Large intestine (tissue), 3 donors: Measurements from ENCODE around the gene SEPTIN14. TPM values are rescaled to one million over a fixed set of nuclear protein-coding genes. Genes with fewer than 3 reads are reported as not detected.
"Not testable (repeated sequence)": the region's sequence is repeated elsewhere in the genome, so short reads cannot be mapped to it uniquely, and the experiment has no call there.

Experiments
- DNase-seq, 2 donors: peaks; one replicate each; pipeline versions ENCODE4 v3.0.0 to v3.0.0-alpha.2; 2013
- H3K27ac ChIP-seq: one replicate; pipeline ENCODE4 v1.5.1; 2013; ENCODE audit warnings: low read length
- H3K27me3 ChIP-seq: 2 replicates; pipeline ENCODE4 v1.6.1; 2013; ENCODE audit warnings: low read length; ENCODE audit not compliant: control insufficient read depth, insufficient read depth
- H3K36me3 ChIP-seq: 2 replicates; pipeline ENCODE4 v1.6.1; 2013; ENCODE audit warnings: low read length; ENCODE audit not compliant: control insufficient read depth, insufficient read depth
- H3K4me1 ChIP-seq: one replicate; pipeline ENCODE4 v1.6.1; 2013; ENCODE audit warnings: low read length; ENCODE audit not compliant: control insufficient read depth, insufficient read depth
- H3K4me3 ChIP-seq: one replicate; pipeline ENCODE4 v1.5.1; 2013; ENCODE audit warnings: low read length
- H3K9me3 ChIP-seq: one replicate; pipeline ENCODE4 v1.6.1; 2013; ENCODE audit warnings: mild to moderate bottlenecking, low read depth, low read length, moderate library complexity; ENCODE audit not compliant: control insufficient read depth
- WGBS: methylation state at CpG from one replicate; pipeline ENCODE4 v1.1.5; 2013; ENCODE audit warnings: low lambda C conversion rate; ENCODE audit not compliant: insufficient coverage; 5-methylcytosine and 5-hydroxymethylcytosine counted together
- polyA plus RNA-seq: library from polyadenylated mRNA; unstranded; fragments of 120-200 nt; gene quantifications from one replicate; pipeline ENCODE4 v1.2.1, GENCODE V29; 2013

SEPTIN14 gene
- polyA plus RNA-seq, 1 donor, result not detected

DNA sequence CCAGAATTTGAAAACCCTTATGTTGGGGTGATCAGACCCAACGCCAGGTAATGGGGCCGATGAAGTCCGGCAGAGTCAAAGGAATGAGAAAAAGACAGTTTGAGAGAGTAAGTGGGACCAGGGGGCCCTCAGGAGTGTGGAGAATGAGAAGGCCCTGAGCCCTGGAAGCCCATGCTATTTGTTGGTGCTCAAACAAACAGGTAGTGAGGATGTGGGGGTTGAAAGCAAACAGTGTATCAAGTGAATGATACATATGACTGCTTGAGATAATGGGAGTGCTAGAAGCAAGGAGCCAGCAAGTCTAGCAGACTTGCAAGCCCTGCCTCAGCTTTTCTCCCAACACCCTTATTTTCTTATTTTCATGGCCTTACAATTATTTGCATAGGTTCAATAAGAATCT, 11.2 kb upstream of the SEPTIN14 start:
- Histone ChIP-seq H3K4me3 (no peak overlapping the region), H3K27me3 (no peaks in the 10 kb centered on the region)
- 100% methylated on average over 1 of the region's 3 CpGs for WGBS

DNA sequence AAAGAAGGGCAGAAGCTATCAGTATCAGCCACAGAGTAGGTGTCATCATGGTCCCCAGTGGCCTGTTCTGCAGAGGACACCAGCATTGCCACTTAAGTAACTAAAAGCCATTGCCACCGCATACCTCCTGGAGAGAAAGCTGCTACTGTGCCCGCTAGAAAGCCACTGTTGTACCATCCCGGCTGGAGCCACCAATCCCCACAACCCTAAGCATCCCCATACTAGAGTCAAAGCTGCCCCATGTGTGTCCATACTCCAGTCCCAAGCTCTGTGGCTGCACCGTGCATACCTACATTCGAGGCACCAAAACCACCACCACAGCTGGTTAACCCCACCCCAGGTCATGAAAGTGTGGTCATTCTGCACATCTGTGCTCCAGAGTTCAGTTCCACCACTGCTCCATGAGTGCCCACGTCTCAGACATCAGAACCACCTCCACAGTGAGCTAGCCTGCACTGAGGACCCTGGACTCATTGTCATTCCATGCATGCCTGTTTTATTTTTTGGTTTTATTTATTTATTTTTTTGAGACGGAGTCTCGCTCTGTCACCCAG, 9.5 kb upstream of the SEPTIN14 start:
- H3K27ac ChIP-seq, result no peak overlapping the region
- no CpG with 5 or more reads among the region's 8 CpGs for WGBS
- H3K4me3 ChIP-seq, result no peak overlapping the region
- H3K4me1 ChIP-seq, result no peaks in the 10 kb centered on the region
- no peak for DNase-seq
- no peaks in the 10 kb centered on the region for H3K9me3 ChIP-seq
- H3K27me3 ChIP-seq, result no peaks in the 10 kb centered on the region
- no peaks in the 10 kb centered on the region for H3K36me3 ChIP-seq

More for the DNA sequence above, 11.2 kb upstream of the SEPTIN14 start:
- no peaks in the 10 kb centered on the region for H3K4me1 ChIP-seq
- no peak overlapping the region for H3K27ac ChIP-seq
- no peaks in the 10 kb centered on the region for H3K9me3 ChIP-seq
- no peaks in the 10 kb centered on the region for H3K36me3 ChIP-seq
- no peak for DNase-seq

DNA sequence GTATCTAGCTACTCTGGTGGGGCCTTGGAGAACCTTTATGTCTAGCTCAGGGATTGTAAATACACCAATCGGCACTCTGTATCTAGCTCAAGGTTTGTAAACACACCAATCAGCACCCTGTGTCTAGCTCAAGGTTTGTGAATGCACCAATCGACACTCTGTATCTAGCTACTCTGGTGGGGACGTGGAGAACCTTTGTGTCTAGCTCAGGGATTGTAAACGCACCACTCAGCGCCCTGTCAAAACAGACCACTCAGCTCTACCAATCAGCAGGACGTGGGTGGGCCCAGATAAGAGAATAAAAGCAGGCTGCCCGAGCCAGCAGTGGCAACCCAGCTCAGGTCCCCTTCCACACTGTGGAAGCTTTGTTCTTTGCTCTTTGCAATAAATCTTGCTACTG, 6.4 kb upstream of the SEPTIN14 start:
- H3K4me3 ChIP-seq, DNase-seq, H3K9me3 ChIP-seq, H3K27ac ChIP-seq, H3K36me3 ChIP-seq, H3K4me1 ChIP-seq, H3K27me3 ChIP-seq: not testable (repeated sequence)
- WGBS, result no CpG with 5 or more reads among the region's 7 CpGs

DNA sequence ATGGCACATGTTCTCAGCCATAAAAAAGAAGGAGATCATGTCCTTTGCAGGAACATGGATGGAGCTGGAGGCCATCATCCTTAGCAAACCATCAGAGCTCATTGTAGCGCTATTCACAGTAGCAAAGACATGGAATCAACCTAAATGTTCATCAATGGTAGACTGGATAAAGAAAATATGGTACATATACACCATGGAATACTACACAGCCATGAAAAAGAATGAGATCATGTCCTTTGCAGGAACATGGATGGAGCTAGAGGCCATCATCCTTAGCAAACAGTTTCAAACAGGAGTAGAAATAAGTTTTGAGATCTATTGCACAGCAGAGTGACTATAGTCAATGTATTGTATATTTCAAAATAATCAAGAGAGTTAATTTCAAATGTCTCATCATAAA, 17.4 kb downstream of the SEPTIN14 start:
- not testable (repeated sequence) for H3K4me3 ChIP-seq, H3K27ac ChIP-seq, H3K4me1 ChIP-seq, DNase-seq, H3K9me3 ChIP-seq, H3K27me3 ChIP-seq, H3K36me3 ChIP-seq
- 75% methylated on average over 1 of the region's 1 CpG for WGBS

DNA sequence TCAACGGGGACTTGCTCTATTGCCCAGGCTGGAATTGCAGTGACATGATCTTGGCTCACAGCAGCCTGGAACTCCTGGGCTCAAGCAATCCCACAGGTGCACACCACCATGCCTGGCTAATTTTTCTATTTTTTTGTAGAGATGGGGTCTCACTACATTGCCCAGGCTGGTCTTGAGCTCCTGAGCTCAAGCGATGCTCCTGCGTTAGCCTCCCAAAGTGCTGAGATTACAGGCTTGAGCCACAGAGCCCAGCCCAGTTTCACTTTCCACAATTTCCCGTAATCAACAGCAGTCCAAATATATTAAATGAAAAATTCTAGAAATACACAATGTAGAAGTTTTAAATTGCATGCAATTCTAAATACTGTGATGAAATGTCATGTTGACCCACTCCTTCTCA, 24.0 kb downstream of the SEPTIN14 start:
- Histone ChIP-seq H3K36me3 (no peaks in the 10 kb centered on the region), H3K4me3 (no peak overlapping the region), H3K9me3 (no peaks in the 10 kb centered on the region), H3K27ac (no peak overlapping the region), H3K27me3 (no peaks in the 10 kb centered on the region), H3K4me1 (no peaks in the 10 kb centered on the region)
- 80% methylated on average over 1 of the region's 4 CpGs for WGBS
- DNase-seq, result no peak

DNA sequence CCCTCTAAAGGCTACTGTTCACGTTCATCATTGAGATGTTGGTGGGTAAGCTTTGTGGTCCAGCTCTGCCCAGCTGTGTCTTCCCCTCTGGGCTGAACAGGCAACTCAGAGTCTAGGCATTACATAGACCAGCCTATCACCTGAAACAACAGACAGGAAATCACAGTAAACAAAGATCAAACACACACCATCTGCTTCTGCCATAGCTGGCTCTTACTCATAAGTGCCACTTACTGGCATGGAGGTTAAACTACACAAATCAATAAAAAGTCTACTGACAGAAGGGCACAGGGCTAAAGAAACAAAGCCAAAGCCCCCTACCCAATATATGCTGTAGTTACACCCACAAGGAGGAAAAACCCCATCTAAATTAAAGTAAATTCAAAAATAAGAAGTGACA, 35.0 kb downstream of the SEPTIN14 start:
- H3K36me3 ChIP-seq, result no peaks in the 10 kb centered on the region
- DNase-seq, result no peak
- no peaks in the 10 kb centered on the region for H3K27me3 ChIP-seq
- no CpG with 5 or more reads among the region's 1 CpG for WGBS
- no peak overlapping the region for H3K27ac ChIP-seq
- H3K9me3 ChIP-seq, result peaks cover 10% of the 10 kb centered on the region
- H3K4me3 ChIP-seq, result no peak overlapping the region
- no peaks in the 10 kb centered on the region for H3K4me1 ChIP-seq

DNA sequence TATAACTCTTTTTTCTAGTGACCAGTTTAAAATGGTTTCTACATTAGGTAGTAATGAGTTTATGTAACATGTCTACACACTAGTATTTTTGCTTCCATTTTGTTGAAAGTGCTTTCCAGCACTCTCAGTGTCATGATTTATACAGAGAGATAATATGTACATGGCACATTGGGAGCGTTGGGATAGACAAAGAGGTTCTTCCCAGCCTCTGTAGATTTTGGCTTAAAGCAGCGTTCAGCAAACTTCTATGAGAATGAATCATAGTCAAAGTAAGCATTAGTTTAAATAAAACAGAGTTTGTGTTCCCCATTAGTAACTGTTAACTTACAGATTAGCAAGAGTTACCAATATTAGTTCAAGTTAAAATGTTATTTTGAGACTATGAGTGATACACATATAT, 43.9 kb downstream of the SEPTIN14 start:
- no peaks in the 10 kb centered on the region for H3K27me3 ChIP-seq
- WGBS, result no CpG with 5 or more reads among the region's 2 CpGs
- H3K9me3 ChIP-seq, result peaks cover 4% of the 10 kb centered on the region
- no peaks in the 10 kb centered on the region for H3K4me1 ChIP-seq
- H3K4me3 ChIP-seq, result no peak overlapping the region
- H3K36me3 ChIP-seq, result no peaks in the 10 kb centered on the region
- H3K27ac ChIP-seq, result no peak overlapping the region
- DNase-seq, result no peak

DNA sequence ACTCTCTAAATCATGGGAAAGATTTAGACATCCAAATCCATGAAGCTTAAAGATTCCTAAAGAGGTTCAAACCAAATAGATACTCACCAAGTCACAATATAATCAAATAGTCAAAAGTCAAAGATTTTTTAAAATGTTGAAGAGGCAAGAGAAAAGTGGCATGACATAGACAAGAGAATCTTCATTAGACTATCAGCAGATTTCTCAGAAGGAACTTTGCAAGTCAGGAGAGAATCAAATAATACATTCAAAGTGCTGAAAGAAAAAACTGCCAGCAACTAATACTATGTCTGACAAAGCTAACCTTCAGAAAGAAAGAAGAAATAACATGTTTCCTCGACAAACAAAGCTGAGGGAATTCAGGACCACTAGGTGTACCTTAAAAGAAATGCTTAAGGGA, 65.3 kb downstream of the SEPTIN14 start:
- H3K9me3 ChIP-seq, H3K27ac ChIP-seq, H3K4me1 ChIP-seq, H3K4me3 ChIP-seq, H3K36me3 ChIP-seq, DNase-seq, H3K27me3 ChIP-seq: not testable (repeated sequence)
- no CpG with 5 or more reads among the region's 1 CpG for WGBS

DNA sequence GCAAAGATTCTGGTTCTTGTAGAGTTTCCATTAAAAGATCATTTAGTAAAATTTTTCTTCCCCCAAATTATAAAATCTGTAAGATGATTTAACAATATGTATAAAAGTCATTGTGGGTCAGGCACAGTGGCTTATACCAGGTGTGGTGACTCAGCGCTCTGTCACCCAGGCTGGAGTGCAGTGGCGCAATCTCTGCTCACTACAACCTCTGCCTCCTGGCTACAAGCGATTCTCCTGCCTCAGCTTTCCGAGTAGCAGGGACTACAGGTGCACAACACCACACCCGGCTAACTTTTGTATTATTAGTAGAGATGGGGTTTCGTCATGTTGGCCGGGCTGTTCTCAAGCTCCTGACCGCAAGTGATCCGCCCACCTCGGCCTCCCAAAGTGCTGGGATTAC, 68.0 kb downstream of the SEPTIN14 start:
- no peaks in the 10 kb centered on the region for H3K36me3 ChIP-seq
- DNase-seq, result no peak
- H3K27me3 ChIP-seq, result no peaks in the 10 kb centered on the region
- no peak overlapping the region for H3K4me3 ChIP-seq
- no peaks in the 10 kb centered on the region for H3K4me1 ChIP-seq
- H3K9me3 ChIP-seq, result peaks cover 10% of the 10 kb centered on the region
- H3K27ac ChIP-seq, result no peak overlapping the region
- 90% methylated on average over 4 of the region's 10 CpGs for WGBS

DNA sequence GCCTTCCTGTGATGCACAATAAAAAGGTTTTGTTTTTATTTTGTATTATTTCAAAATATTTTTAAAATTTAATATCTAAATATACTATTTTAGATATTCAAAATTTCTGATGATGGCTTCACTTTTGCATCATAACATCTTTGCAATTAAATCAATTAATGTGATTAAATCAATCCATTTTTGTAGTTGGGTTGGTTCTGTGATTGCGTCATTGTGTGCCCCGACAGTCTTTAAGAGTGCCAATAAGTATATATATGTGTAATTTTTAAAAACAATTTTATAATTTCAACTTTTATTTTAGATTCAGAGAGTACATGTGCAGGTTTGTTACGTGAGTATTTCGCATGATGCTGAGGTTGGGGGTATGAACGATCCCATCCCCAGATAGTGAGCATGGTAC, 70.5 kb downstream of the SEPTIN14 start:
- H3K4me1 ChIP-seq, result no peaks in the 10 kb centered on the region
- no peaks in the 10 kb centered on the region for H3K9me3 ChIP-seq
- no peak for DNase-seq
- no peak overlapping the region for H3K27ac ChIP-seq
- H3K27me3 ChIP-seq, result no peaks in the 10 kb centered on the region
- WGBS, result 83% methylated on average over 1 of the region's 5 CpGs
- H3K4me3 ChIP-seq, result no peak overlapping the region
- H3K36me3 ChIP-seq, result no peaks in the 10 kb centered on the region

DNA sequence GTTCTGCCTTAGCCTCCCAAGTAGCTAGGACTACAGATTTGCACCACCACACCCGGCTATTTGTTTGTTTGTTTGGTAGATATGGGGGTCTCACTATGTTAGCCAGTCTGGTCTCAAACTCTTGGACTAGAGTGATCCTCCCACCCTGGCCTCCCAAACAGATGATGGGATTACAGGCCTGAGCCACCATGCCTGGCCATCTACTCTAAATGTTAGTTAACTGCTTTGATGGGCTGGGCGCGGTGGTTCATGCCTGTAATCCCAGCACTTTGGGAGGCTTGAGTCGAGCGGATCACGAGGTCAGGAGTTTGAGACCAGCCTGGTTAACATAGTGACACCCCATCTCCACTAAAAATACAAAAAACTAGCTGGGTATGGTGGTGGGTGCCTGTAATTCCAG, 74.8 kb downstream of the SEPTIN14 start:
- H3K9me3 ChIP-seq, result no peaks in the 10 kb centered on the region
- H3K36me3 ChIP-seq, result no peaks in the 10 kb centered on the region
- H3K4me1 ChIP-seq, result no peaks in the 10 kb centered on the region
- no peak overlapping the region for H3K27ac ChIP-seq
- H3K4me3 ChIP-seq, result no peak overlapping the region
- no peak for DNase-seq
- no CpG with 5 or more reads among the region's 6 CpGs for WGBS
- no peaks in the 10 kb centered on the region for H3K27me3 ChIP-seq
